ENCODE results near the gene ARFGAP1. TPM values are rescaled to one million over a fixed set of nuclear protein-coding genes. Genes with fewer than 3 reads are reported as not detected.

The ARFGAP1 gene
- total RNA-seq, 1 donor from 2014 or later: 93.6 TPM

DNA sequence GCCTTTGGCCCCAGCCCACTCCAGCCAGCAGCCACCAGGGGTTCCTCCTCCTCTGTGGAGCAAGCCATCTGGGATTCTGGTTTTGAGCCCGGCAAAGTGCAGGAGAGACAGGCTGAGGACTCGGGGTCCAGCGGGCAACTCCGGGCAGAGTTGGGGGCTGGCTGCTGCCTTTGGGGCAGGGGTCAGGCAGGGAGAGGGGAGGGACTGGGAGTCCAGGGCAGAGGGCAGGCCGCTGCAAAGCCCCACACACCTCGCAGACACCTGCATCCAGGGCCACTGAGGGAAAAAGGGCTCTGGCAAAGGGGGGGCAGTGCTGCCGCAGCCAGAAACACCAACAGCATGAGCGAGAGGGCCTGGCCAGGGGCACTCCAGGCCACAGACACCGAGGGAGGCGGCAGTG, 28.1 kb upstream of the ARFGAP1 start:
- DNase-seq: no peak

DNA sequence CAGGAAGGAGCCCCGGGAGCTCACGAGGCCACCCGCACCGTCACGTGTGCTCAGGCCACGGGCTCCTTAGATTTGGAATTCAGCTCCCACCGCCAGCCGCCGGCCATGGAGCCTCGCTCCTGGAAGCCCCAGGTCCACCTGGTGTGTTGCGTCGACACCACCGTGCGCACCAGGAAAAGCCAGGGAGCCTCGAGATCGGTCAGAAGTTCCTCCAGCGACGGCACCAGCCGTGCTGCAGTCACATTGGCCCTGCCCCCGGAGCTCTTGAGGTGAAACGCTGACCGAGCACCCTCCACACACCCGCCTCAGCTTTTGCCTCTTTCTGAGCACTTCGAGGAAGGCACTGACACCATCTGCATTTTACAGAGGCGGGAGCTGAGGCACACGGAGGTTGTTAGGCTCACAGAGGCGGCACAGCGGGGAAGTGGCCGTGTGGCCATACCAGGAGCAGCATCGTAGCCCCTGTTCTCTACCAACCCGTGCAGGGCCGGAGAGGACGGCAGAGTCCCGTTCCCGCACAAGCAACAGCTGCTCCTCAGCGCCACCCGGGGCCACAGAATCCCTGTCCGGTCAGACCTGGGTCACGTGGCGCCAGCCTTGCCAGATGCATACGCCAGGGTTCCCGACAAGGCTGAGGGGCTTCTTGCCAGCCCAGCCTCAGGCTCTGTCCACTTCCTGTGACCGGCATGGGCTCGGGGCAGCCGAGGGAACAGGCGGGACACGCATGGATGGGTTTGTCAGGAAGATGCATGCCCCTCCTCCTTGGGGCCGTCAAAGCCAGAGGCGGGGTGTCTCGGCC, 25.9 kb upstream of the ARFGAP1 start:
- no peak overlapping the region for H3K4me3 Mint-ChIP-seq (ENCODE audit: unreplicated experiment)
- H3K4me1 Mint-ChIP-seq (ENCODE audit: low read depth, unreplicated experiment): peaks cover 26% of the 10 kb centered on the region
- no peak for DNase-seq
- peaks cover 9% of the 10 kb centered on the region for H3K27me3 Mint-ChIP-seq (ENCODE audit: unreplicated experiment)
- H3K27ac Mint-ChIP-seq (ENCODE audit: unreplicated experiment): no peak overlapping the region
- H3K36me3 Mint-ChIP-seq (ENCODE audit: unreplicated experiment): no peaks in the 10 kb centered on the region
- peaks cover 6% of the 10 kb centered on the region for H3K9me3 Mint-ChIP-seq (ENCODE audit: unreplicated experiment)
- TF ChIP-seq, protein P1, sequence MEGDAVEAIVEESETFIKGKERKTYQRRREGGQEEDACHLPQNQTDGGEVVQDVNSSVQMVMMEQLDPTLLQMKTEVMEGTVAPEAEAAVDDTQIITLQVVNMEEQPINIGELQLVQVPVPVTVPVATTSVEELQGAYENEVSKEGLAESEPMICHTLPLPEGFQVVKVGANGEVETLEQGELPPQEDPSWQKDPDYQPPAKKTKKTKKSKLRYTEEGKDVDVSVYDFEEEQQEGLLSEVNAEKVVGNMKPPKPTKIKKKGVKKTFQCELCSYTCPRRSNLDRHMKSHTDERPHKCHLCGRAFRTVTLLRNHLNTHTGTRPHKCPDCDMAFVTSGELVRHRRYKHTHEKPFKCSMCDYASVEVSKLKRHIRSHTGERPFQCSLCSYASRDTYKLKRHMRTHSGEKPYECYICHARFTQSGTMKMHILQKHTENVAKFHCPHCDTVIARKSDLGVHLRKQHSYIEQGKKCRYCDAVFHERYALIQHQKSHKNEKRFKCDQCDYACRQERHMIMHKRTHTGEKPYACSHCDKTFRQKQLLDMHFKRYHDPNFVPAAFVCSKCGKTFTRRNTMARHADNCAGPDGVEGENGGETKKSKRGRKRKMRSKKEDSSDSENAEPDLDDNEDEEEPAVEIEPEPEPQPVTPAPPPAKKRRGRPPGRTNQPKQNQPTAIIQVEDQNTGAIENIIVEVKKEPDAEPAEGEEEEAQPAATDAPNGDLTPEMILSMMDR (IDR thresholded peaks at IDR 0.05; ENCODE audit: partially characterized antibody, unreplicated experiment): no peak

More for the DNA sequence above, 28.1 kb upstream of the ARFGAP1 start:
- Mint-ChIP-seq H3K36me3 (ENCODE audit: unreplicated experiment) (no peaks in the 10 kb centered on the region), H3K27ac (ENCODE audit: unreplicated experiment) (no peak overlapping the region), H3K4me1 (ENCODE audit: low read depth, unreplicated experiment) (peaks cover 20% of the 10 kb centered on the region), H3K9me3 (ENCODE audit: unreplicated experiment) (peaks cover 7% of the 10 kb centered on the region), H3K4me3 (ENCODE audit: unreplicated experiment) (no peak overlapping the region), H3K27me3 (ENCODE audit: unreplicated experiment) (peaks cover 14% of the 10 kb centered on the region)
- TF ChIP-seq, protein P1 (IDR thresholded peaks at IDR 0.05; ENCODE audit: partially characterized antibody, unreplicated experiment): no peak

DNA sequence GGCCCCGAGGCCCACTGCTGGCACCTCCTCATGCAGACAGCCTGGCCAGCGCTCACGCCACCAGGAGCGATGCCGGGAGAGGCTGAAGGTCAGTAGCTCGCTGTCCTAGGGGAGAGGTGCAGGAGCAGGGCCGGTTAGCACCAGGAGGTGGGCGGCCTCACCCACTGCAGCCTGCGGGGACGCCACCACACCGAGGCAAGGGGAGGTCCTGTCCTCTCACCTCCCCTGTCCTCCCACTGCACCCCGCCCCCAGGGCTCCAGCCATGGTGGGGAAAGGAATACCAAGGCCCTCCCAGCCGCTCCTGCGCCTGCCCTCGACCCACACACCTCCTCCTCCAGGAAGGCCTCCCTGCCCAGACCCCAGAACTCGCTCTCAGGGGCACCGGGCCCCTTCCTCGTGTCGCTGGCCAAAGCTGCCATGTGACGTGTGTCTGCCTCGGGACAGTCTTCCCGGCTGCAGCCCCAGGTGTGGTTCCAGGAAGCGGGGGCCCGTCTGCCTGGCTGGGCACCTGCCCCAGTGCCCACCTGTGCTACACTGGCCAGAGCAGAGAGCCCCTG, 24.9 kb upstream of the ARFGAP1 start:
- peaks cover 28% of the 10 kb centered on the region for H3K4me1 Mint-ChIP-seq (ENCODE audit: low read depth, unreplicated experiment)
- no peak overlapping the region for H3K4me3 Mint-ChIP-seq (ENCODE audit: unreplicated experiment)
- peaks cover 6% of the 10 kb centered on the region for H3K9me3 Mint-ChIP-seq (ENCODE audit: unreplicated experiment)
- no peaks in the 10 kb centered on the region for H3K36me3 Mint-ChIP-seq (ENCODE audit: unreplicated experiment)
- no peak overlapping the region for H3K27ac Mint-ChIP-seq (ENCODE audit: unreplicated experiment)
- peaks cover 9% of the 10 kb centered on the region for H3K27me3 Mint-ChIP-seq (ENCODE audit: unreplicated experiment)
- no peak for DNase-seq
- TF ChIP-seq, protein P1 (IDR thresholded peaks at IDR 0.05; ENCODE audit: partially characterized antibody, unreplicated experiment): no peak

DNA sequence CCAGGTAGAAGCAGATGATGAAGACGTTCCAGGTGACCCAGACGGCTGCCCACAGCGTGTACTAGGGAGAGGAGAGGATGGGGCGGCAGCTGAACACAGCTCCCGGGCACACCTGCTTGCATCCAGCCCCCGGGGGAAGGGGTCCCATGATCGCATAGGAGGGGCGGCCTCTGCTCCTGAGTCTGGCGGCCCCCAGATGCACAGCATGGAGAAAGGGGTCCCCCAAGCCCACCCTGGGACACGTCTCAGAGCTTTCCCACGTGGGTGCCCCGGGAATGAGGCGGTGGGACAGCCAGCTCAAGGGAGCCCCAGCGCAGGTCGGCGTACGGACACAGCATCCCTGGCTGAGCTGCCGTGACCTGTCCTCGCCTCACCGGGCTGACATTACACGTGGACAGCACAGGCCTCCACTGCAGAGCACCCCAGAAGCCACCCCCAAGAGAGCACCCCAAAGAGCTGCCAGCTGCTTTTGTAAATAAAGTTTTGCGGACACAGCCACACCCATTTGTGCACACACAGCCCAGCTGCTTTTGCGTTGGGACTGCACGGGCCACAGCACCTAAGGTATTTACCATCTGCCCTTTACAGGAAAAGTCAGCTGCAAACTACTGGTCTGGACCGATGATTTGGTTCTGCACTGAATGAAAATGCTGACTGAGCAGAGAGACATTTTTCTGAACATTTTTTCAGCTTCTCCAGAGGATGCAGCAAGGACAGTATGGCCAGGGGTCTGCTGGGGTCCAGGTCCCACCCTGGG, 23.6 kb upstream of the ARFGAP1 start:
- peak overlapping the region; percentile 69 for H3K4me3 Mint-ChIP-seq (ENCODE audit: unreplicated experiment)

More for the DNA sequence above, 23.6 kb upstream of the ARFGAP1 start:
- TF ChIP-seq, protein P1 (IDR thresholded peaks at IDR 0.05; ENCODE audit: partially characterized antibody, unreplicated experiment): no peak
- peaks cover 12% of the 10 kb centered on the region for H3K27me3 Mint-ChIP-seq (ENCODE audit: unreplicated experiment)
- DNase-seq: no peak
- no peaks in the 10 kb centered on the region for H3K36me3 Mint-ChIP-seq (ENCODE audit: unreplicated experiment)
- H3K4me1 Mint-ChIP-seq (ENCODE audit: low read depth, unreplicated experiment): peaks cover 27% of the 10 kb centered on the region
- peaks cover 9% of the 10 kb centered on the region for H3K9me3 Mint-ChIP-seq (ENCODE audit: unreplicated experiment)
- no peak overlapping the region for H3K27ac Mint-ChIP-seq (ENCODE audit: unreplicated experiment)

Measured in glutamatergic neuron (in vitro differentiated cells).